Common myeloid progenitor, CD34-positive (primary cell): ENCODE results near the gene JPH3.
A peak's percentile ranks its signal among the peaks of the same experiment; 100 is the strongest.

ENCODE experiments used
- CTCF ChIA-PET: fragments of 350-600 bp; sonication (Branson Sonifier 250); formaldehyde crosslinking; loops from one replicate; lab custom pipeline; 2021; ENCODE audit warnings: antibody characterized with exemption; lab: Charles Lee
- POLR2A ChIA-PET: fragments of 350-600 bp; sonication (Branson Sonifier 250); formaldehyde crosslinking; loops from one replicate; lab custom pipeline; 2021; ENCODE audit warnings: antibody characterized with exemption; lab: Charles Lee
- DNase-seq, 3 donors: peaks; one replicate each; pipeline versions ENCODE4 v3.0.0 to v3.0.0-alpha.2; 2013
- H3K27ac ChIP-seq, 2 experiments: 1 replicate in 1 of 2; 2 replicates in 1 of 2; pipeline ENCODE4 v1.7.0; 2013; ENCODE audit warnings: inconsistent platforms in 2 of 2, low read length in 2 of 2, mild to moderate bottlenecking in 2 of 2, low read depth in 1 of 2, moderate library complexity in 1 of 2; ENCODE audit not compliant: severe bottlenecking in 2 of 2, insufficient read depth in 1 of 2, poor library complexity in 1 of 2
- H3K27me3 ChIP-seq, 5 experiments: replicated peaks in 2 of 5; 1 replicate in 3 of 5; 2 replicates in 2 of 5; pipeline versions ENCODE4 v1.6.1 to v1.7.0; 2013; ENCODE audit warnings: low read length in 4 of 5, mild to moderate bottlenecking in 2 of 5, moderate library complexity in 2 of 5, inconsistent platforms in 1 of 5; ENCODE audit not compliant: insufficient read depth in 5 of 5, control insufficient read depth in 4 of 5
- H3K36me3 ChIP-seq, 4 experiments: 1 replicate in 2 of 4; 2 replicates in 2 of 4; pipeline versions ENCODE4 v1.6.1 to v1.7.0; 2013; ENCODE audit warnings: low read length in 3 of 4, control low read depth in 1 of 4, mild to moderate bottlenecking in 1 of 4; ENCODE audit not compliant: control insufficient read depth in 4 of 4, insufficient read depth in 4 of 4
- H3K4me1 ChIP-seq, 4 experiments: 1 replicate in 3 of 4; 2 replicates in 1 of 4; pipeline versions ENCODE4 v1.6.1 to v1.7.1; 2013; ENCODE audit warnings: low read length in 3 of 4, mild to moderate bottlenecking in 3 of 4, control low read depth in 1 of 4, inconsistent platforms in 1 of 4, moderate library complexity in 1 of 4; ENCODE audit not compliant: control insufficient read depth in 4 of 4, insufficient read depth in 4 of 4; ENCODE audit errors: control extremely low read depth in 1 of 4
- H3K4me3 ChIP-seq, 7 experiments: 1 replicate in 4 of 7; 2 replicates in 3 of 7; pipeline versions ENCODE4 v1.5.1 to v1.7.0; 2013; ENCODE audit warnings: mild to moderate bottlenecking in 7 of 7, low read length in 6 of 7, moderate library complexity in 6 of 7, inconsistent platforms in 2 of 7, low read depth in 2 of 7, control low read depth in 1 of 7; ENCODE audit not compliant: insufficient read depth in 4 of 7, control insufficient read depth in 1 of 7; ENCODE audit errors: extremely low read depth in 1 of 7
- H3K9me3 ChIP-seq, 5 experiments: 1 replicate in 4 of 5; 2 replicates in 1 of 5; pipeline versions ENCODE4 v1.6.1 to v1.7.1; 2013; ENCODE audit warnings: low read length in 4 of 5, mild to moderate bottlenecking in 2 of 5, inconsistent platforms in 1 of 5, low read depth in 1 of 5, moderate library complexity in 1 of 5; ENCODE audit not compliant: control insufficient read depth in 4 of 5, insufficient read depth in 2 of 5; ENCODE audit errors: control extremely low read depth in 1 of 5
- WGBS: methylation state at CpG from one replicate; pipeline ENCODE4 v1.1.5; 2013; ENCODE audit not compliant: insufficient coverage; 5-methylcytosine and 5-hydroxymethylcytosine counted together

JPH3 gene

GRCh38 chr16:87598431-87598830, 3.9 kb upstream of the JPH3 start:
- ChIA-PET CTCF (interaction anchor here (1.2 kb wide), 1 partner anchor 170 kb away, joined by 3 read pairs; no protein-coding TSS in a partner anchor), POLR2A (interaction anchor here (0.6 kb wide), 1 partner anchor 28 kb away, joined by 3 read pairs; no protein-coding TSS in a partner anchor)
- H3K36me3 ChIP-seq: no peaks in the 10 kb centered on the region
- H3K27me3 ChIP-seq: peaks cover 17 to 74% (median 32%) of the 10 kb centered on the region in 5 experiments
- no peak overlapping the region for H3K4me3 ChIP-seq
- H3K27ac ChIP-seq: no peak overlapping the region
- 91% methylated on average over 5 of the region's 5 CpGs for WGBS
- peaks cover 0 to 14% (median 10%) of the 10 kb centered on the region in 4 experiments for H3K4me1 ChIP-seq
- no peak for DNase-seq
- peaks cover 0 to 16% (median 3%) of the 10 kb centered on the region in 5 experiments for H3K9me3 ChIP-seq

- Histone ChIP-seq H3K27ac (no peak overlapping the region), H3K27me3 (peaks cover 17 to 87% (median 36%) of the 10 kb centered on the region in 5 experiments), H3K9me3 (peaks cover 0 to 13% (median 3%) of the 10 kb centered on the region in 5 experiments), H3K36me3 (no peaks in the 10 kb centered on the region), H3K4me3 (no peak overlapping the region), H3K4me1 (peaks cover 0 to 20% (median 12%) of the 10 kb centered on the region in 4 experiments)
- POLR2A ChIA-PET: no interaction called here
- CTCF ChIA-PET: interaction anchor here (0.6 to 1.4 kb wide), 3 partner anchors 23 to 170 kb away, joined by 3 to 4 read pairs (median 3); no protein-coding TSS in a partner anchor
- DNase-seq: no peak
- WGBS: 69% methylated on average over 5 of the region's 6 CpGs
Observed at GRCh38 chr16:87600246-87600645, 2.1 kb upstream of the JPH3 start.

GRCh38 chr16:87601401-87601981, 817 bp upstream of the JPH3 start:
- Histone ChIP-seq H3K9me3 (peaks cover 0 to 13% (median 3%) of the 10 kb centered on the region in 5 experiments), H3K27me3 (peaks cover 17 to 92% (median 42%) of the 10 kb centered on the region in 5 experiments), H3K4me1 (peaks cover 0 to 20% (median 12%) of the 10 kb centered on the region in 4 experiments), H3K27ac (no peak overlapping the region), H3K4me3 (peak overlapping the region in 2 of 7 experiments; percentile 51 to 55), H3K36me3 (no peaks in the 10 kb centered on the region)
- ChIA-PET POLR2A (no interaction called here), CTCF (no interaction called here)
- peak in 2 of 3 donors; percentile 15 to 24 for DNase-seq
- WGBS: 3% methylated on average over 23 of the region's 32 CpGs

- peak overlapping the region in 6 of 7 experiments; percentile 5 to 52 (median 35) for H3K4me3 ChIP-seq
Observed at GRCh38 chr16:87602821-87603683, 744 bp downstream of the JPH3 start.

GRCh38 chr16:87603684-87604633, 1.7 kb downstream of the JPH3 start:
- H3K4me1 ChIP-seq: peaks cover 0 to 20% (median 12%) of the 10 kb centered on the region in 4 experiments
- ChIA-PET CTCF (no interaction called here), POLR2A (no interaction called here)
- no peak overlapping the region for H3K4me3 ChIP-seq
- H3K27ac ChIP-seq: no peak overlapping the region
- peaks cover 0 to 6% (median 3%) of the 10 kb centered on the region in 5 experiments for H3K9me3 ChIP-seq
- no peaks in the 10 kb centered on the region for H3K36me3 ChIP-seq
- H3K27me3 ChIP-seq: peaks cover 16 to 93% (median 42%) of the 10 kb centered on the region in 5 experiments
- WGBS: 15% methylated on average over 34 of the region's 44 CpGs
- no peak for DNase-seq

More at GRCh38 chr16:87602821-87603683, 744 bp downstream of the JPH3 start:
- H3K4me1 ChIP-seq: peaks cover 0 to 20% (median 12%) of the 10 kb centered on the region in 4 experiments
- peaks cover 0 to 13% (median 3%) of the 10 kb centered on the region in 5 experiments for H3K9me3 ChIP-seq
- 2% methylated on average over 76 of the region's 97 CpGs for WGBS
- CTCF ChIA-PET: no interaction called here
- POLR2A ChIA-PET: no interaction called here
- H3K27ac ChIP-seq: no peak overlapping the region
- no peaks in the 10 kb centered on the region for H3K36me3 ChIP-seq
- H3K27me3 ChIP-seq: peaks cover 16 to 93% (median 42%) of the 10 kb centered on the region in 5 experiments
- peak in 1 of 3 donors; percentile 15 for DNase-seq

- Histone ChIP-seq H3K9me3 (peaks cover 0 to 1% (median 0%) of the 10 kb centered on the region in 5 experiments), H3K27me3 (peaks cover 14 to 89% (median 42%) of the 10 kb centered on the region in 5 experiments), H3K36me3 (no peaks in the 10 kb centered on the region), H3K27ac (no peak overlapping the region), H3K4me3 (no peak overlapping the region), H3K4me1 (peaks cover 0 to 20% (median 12%) of the 10 kb centered on the region in 4 experiments)
- WGBS: 83% methylated on average over 18 of the region's 22 CpGs
- POLR2A ChIA-PET: no interaction called here
- DNase-seq: no peak
- CTCF ChIA-PET: no interaction called here
Observed at GRCh38 chr16:87604634-87605111, 2.4 kb downstream of the JPH3 start.
